ENCODE data around the gene SCN2B.

The SCN2B gene

DNA sequence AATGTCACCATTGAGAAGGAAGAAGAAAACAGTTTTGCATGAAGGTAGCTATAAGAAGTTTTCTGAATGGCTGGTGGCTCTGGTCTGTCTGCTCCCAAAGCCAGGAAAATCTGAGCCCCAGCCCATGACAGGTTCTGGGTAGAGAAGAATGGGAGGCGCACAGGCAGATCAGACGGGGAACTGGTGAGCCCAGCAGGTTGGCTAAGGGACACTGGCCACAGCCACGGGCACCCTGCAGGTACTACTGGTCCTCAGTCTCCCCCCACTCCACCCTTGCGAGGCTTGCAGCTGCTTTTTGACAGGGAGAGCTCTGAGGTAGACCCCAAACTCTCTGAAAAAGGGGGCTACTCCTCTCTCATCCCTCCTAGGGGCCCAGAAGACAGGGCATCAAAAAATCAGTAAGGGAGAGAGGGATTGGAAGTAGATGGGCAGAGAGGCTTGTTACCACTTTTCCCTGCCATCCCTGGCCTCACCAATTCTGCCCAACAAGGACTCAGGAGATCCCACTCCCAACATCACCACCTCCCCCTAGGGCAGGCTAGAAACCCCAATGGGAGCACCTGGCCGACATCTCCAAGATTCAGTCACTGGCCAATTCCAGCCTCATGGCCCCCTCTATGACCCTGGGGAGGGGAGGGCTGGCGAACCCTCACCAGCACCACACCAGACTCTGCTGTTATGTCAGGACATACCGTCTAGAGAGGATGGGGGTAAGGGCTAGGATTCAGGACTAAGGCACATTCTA is 41.2 kb downstream of the SCN2B start:
- DNase-seq: no peak

DNA sequence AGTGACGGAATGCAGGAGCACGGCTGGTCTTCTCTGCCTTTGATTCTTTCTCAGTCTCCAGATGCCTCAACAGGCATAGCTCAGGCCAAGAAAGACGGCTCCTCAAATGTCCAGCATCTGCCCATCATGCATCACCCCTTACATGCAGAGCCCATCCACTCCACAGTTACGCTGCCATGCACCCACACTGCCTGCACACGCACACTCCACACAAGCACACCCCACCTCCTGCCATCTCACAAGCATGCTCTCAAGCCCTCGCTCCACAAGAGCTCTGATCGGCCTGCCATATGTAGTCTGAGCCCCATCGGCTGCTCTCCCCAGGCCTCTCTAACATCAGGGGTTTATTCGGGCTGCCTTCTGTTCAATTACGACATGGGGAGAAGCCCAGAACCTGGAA is 42.6 kb downstream of the SCN2B start:
- no peak for DNase-seq

- DNase-seq: no peak
Measured at GRCh38 chr11:118132385-118133151, 43.9 kb downstream of the SCN2B start.

- no peak for DNase-seq
Measured at GRCh38 chr11:118129471-118130172, 46.8 kb downstream of the SCN2B start.

GRCh38 chr11:118128721-118129470 is 47.5 kb downstream of the SCN2B start:
- DNase-seq: no peak

DNA sequence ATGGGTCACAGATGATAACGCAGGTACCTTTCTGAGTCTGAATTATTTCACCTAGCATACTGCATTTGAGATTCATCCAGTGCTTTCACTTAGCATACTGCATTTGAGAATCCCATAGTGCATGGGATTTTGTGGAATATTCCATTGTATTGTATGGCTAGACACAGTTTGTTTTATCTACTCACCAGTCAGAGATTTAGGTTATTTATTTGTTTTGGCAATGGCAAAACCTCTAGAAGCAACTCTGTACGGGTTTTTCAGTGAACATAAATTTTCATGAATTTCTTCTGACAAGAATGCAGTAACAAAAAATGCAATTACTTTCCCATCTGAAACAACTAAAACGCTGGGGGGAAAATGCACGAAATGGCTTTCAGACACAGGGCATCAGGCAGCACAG is 48.1 kb downstream of the SCN2B start:
- DNase-seq: no peak

- DNase-seq: no peak
Measured at GRCh38 chr11:118126082-118126838, 50.2 kb downstream of the SCN2B start.

DNA sequence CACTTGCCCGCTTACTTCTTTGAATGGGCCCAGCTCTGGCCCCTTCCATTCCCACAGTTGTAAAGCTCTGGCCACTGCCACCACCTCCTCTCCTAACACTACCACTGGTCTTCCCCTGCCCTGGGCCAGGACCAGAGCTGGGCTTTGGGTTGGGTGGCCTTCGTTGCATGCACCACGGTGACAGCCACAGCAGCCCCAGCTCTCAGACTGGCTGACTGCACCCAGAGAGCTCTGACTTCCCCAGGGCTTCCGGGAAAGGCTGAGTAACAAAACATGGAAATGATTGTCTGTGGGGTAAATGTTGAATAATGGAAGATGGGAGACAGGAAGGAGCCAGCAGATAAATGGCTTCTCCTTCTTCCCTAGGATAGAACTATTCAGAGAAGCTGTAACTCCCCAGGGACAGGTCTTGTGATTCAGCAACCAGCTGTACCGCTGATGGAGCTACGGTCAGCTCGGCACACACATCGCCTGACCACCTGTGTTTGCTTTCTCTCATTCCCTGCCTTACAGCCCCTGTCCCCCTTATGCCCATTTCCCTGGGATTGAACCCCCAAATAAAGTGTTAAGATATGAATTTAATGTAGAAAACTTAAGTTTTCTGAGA is 51.4 kb downstream of the SCN2B start:
- no peak for DNase-seq

- no peak for DNase-seq
Measured at GRCh38 chr11:118120793-118121192, 55.6 kb downstream of the SCN2B start.

- DNase-seq: no peak
Measured at GRCh38 chr11:118117790-118118601, 58.4 kb downstream of the SCN2B start.

DNA sequence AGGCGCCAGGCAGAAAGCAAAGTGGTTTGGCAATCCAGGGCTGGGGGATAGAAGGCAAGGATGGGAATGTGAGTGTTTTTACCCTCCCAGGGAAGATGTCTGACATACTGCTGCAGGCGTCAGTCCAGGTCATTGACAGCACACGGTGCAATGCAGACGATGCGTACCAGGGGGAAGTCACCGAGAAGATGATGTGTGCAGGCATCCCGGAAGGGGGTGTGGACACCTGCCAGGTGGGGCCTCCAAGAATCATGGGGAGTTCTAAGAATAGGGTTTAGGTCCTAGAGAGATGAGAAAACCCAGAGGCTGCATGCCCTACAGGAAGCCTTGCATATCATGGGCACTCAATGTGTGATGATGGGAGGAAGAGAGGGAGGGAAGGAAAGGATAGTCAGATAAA is 61.4 kb downstream of the SCN2B start:
- no peak for DNase-seq

- no peak for DNase-seq
Measured at GRCh38 chr11:118114266-118114665, 62.2 kb downstream of the SCN2B start.

GRCh38 chr11:118112711-118113430 is 63.6 kb downstream of the SCN2B start:
- no peak for DNase-seq

Data from right kidney (tissue), 1 donor.